WI38 (cell line): Measurements from ENCODE around the gene IFT122.
"Not testable (repeated sequence)": the region's sequence is repeated elsewhere in the genome, so short reads cannot be mapped to it uniquely, and the experiment has no call there.

Experiments
- H3K4me3 ChIP-seq: 2 replicates; pipeline ENCODE4 v1.5.1; 2011; ENCODE audit warnings: low read depth, mild to moderate bottlenecking, control low read depth, low read length
- CTCF ChIP-seq: IDR thresholded peaks from 2 replicates; pipeline ENCODE4 v1.5.1; 2012; ENCODE audit warnings: low read depth, mild to moderate bottlenecking, control low read depth, low read length

IFT122 gene

GRCh38 chr3:129475863-129476262 lies 35.8 kb downstream of the IFT122 start:
- no peak for TF ChIP-seq CTCF
- no peak overlapping the region for H3K4me3 ChIP-seq

GRCh38 chr3:129476586-129476985 lies 36.6 kb downstream of the IFT122 start:
- H3K4me3 ChIP-seq: no peak overlapping the region
- TF ChIP-seq CTCF: no peak

GRCh38 chr3:129481225-129481765 lies 41.3 kb downstream of the IFT122 start:
- not testable (repeated sequence) for H3K4me3 ChIP-seq

- TF ChIP-seq CTCF: no peak
- H3K4me3 ChIP-seq: no peak overlapping the region
These were observed 41.8 kb downstream of the IFT122 start for GRCh38 chr3:129481766-129482332.

GRCh38 chr3:129482721-129483120 lies 42.7 kb downstream of the IFT122 start:
- no peak for TF ChIP-seq CTCF
- no peak overlapping the region for H3K4me3 ChIP-seq

- TF ChIP-seq CTCF: no peak
- H3K4me3 ChIP-seq: no peak overlapping the region
These were observed 43.8 kb downstream of the IFT122 start for GRCh38 chr3:129483870-129484269.

- not testable (repeated sequence) for H3K4me3 ChIP-seq
These were observed 45.1 kb downstream of the IFT122 start for GRCh38 chr3:129485146-129485545.

GRCh38 chr3:129485721-129486663 lies 46.0 kb downstream of the IFT122 start:
- TF ChIP-seq CTCF: no peak
- no peak overlapping the region for H3K4me3 ChIP-seq
